Lower leg skin (tissue), 3 donors: ENCODE measurements around the gene PIP5KL1.

Experiments used
- CTCF ChIP-seq, 3 donors: fragments of 450-650 bp; IDR thresholded peaks; one replicate each; pipeline ENCODE4 v1.5.1; 2016; ENCODE audit warnings: antibody characterized with exemption in 3 of 3, mild to moderate bottlenecking in 3 of 3, moderate library complexity in 2 of 3
- POLR2A ChIP-seq, 2 donors: fragments of 450-650 bp; IDR thresholded peaks; one replicate each; pipeline ENCODE4 v1.6.1; 2016 to 2017; ENCODE audit warnings: antibody characterized with exemption in 2 of 2, mild to moderate bottlenecking in 1 of 2, moderate library complexity in 1 of 2

- TF ChIP-seq CTCF (IDR thresholded peaks at IDR 0.05) = no peak
- TF ChIP-seq POLR2A (IDR thresholded peaks at IDR 0.05) = no peak
Measured at GRCh38 chr9:127918183-127919107, 12.1 kb downstream of the PIP5KL1 start.
